ENCODE data around the gene HTR6.

- TF ChIP-seq CTCF (IDR thresholded peaks at IDR 0.05 in 4 of 5, conservative IDR thresholded peaks at IDR 0.05 in 1 of 5), result no peak
- TF ChIP-seq POLR2A (IDR thresholded peaks at IDR 0.05), result no peak
Measured at GRCh38 chr1:19698181-19698580, 33.5 kb downstream of the HTR6 start.

All from gastrocnemius medialis (tissue), 4 donors.